GM18868 (cell line): Measurements from ENCODE around the gene PLPPR1.

Experiments
- ATAC-seq: cut with Tn5 transposase; IDR thresholded peaks from one replicate; pipeline ENCODE4 v1.9.1; 2021; ENCODE audit warnings: mild to moderate bottlenecking, moderate library complexity; ENCODE audit not compliant: unreplicated experiment

The PLPPR1 gene

GRCh38 chr9:101047848-101048397 is 19.4 kb downstream of the PLPPR1 start:
- ATAC-seq, result no peak

GRCh38 chr9:101050650-101051049 is 22.1 kb downstream of the PLPPR1 start:
- no peak for ATAC-seq

- ATAC-seq, result no peak
These were observed 26.1 kb downstream of the PLPPR1 start for GRCh38 chr9:101054657-101055056.

GRCh38 chr9:101055516-101055915 is 27.0 kb downstream of the PLPPR1 start:
- ATAC-seq, result no peak

- no peak for ATAC-seq
These were observed 34.2 kb downstream of the PLPPR1 start for GRCh38 chr9:101062686-101063085.

- no peak for ATAC-seq
These were observed 34.7 kb downstream of the PLPPR1 start for GRCh38 chr9:101063192-101063591.

- no peak for ATAC-seq
These were observed 35.7 kb downstream of the PLPPR1 start for GRCh38 chr9:101064206-101064605.

GRCh38 chr9:101065930-101066329 is 37.4 kb downstream of the PLPPR1 start:
- ATAC-seq, result no peak

- no peak for ATAC-seq
These were observed 40.2 kb downstream of the PLPPR1 start for GRCh38 chr9:101068696-101069095.

GRCh38 chr9:101072259-101072658 is 43.7 kb downstream of the PLPPR1 start:
- ATAC-seq, result no peak

GRCh38 chr9:101073122-101073521 is 44.6 kb downstream of the PLPPR1 start:
- no peak for ATAC-seq

- no peak for ATAC-seq
These were observed 53.1 kb downstream of the PLPPR1 start for GRCh38 chr9:101081641-101082040.

GRCh38 chr9:101083448-101084202 is 55.1 kb downstream of the PLPPR1 start:
- no peak for ATAC-seq

GRCh38 chr9:101087426-101087825 is 58.9 kb downstream of the PLPPR1 start:
- no peak for ATAC-seq

- ATAC-seq, result no peak
These were observed 64.4 kb downstream of the PLPPR1 start for GRCh38 chr9:101092922-101093321.

GRCh38 chr9:101093620-101094019 is 65.1 kb downstream of the PLPPR1 start:
- ATAC-seq, result no peak

- ATAC-seq, result no peak
These were observed 66.2 kb downstream of the PLPPR1 start for GRCh38 chr9:101094686-101095085.

- ATAC-seq, result no peak
These were observed 68.7 kb downstream of the PLPPR1 start for GRCh38 chr9:101097210-101097609.

- ATAC-seq, result no peak
These were observed 69.9 kb downstream of the PLPPR1 start for GRCh38 chr9:101098392-101098791.

- no peak for ATAC-seq
These were observed 85.8 kb downstream of the PLPPR1 start for GRCh38 chr9:101114317-101114716.

GRCh38 chr9:101115102-101115501 is 86.6 kb downstream of the PLPPR1 start:
- ATAC-seq, result no peak

- ATAC-seq, result no peak
These were observed 88.6 kb downstream of the PLPPR1 start for GRCh38 chr9:101117161-101117560.
